ENCODE data around the gene ZNF483. TPM values are rescaled to one million over a fixed set of nuclear protein-coding genes. Genes with fewer than 3 reads are reported as not detected.

The ZNF483 gene
- total RNA-seq (2021; ENCODE audit: unreplicated experiment) (4.8 TPM), Bru-seq, nascent RNA (percentile 50 among the genes with signal in this experiment), BruChase-seq, experiment 1, labeled RNA remaining after a 2-hour chase (percentile 74 among the genes with signal in this experiment), BruChase-seq, experiment 2, labeled RNA remaining after a 6-hour chase (percentile 68 among the genes with signal in this experiment)
- polyA plus RNA-seq (2012; ENCODE audit: insufficient read length) = 0.55 TPM
- long read RNA-seq, partial matches to known transcripts = 0 of 2 reads
- long read RNA-seq, other reads (novel, unspliced or antisense) = 1 of 2 reads

- peak; percentile 96 for ATAC-seq
- CTCF ChIA-PET = no interaction called here
- no TSS peak for BruUV-seq (replicated peaks)
- intact Hi-C loops (cut with micrococcal nuclease; ENCODE audit: unreplicated experiment) = no loop called here
- H3K4me3 ChIP-seq (ENCODE audit: low read depth in 2 of 2, low read length in 2 of 2) = peak within 1 kb of the TSS; percentile 83 to 86
- POLR2A ChIA-PET = interaction anchor here (0.7 to 0.8 kb wide), 2 partner anchors 75 to 179 kb away, joined by 3 to 10 read pairs; no protein-coding TSS in a partner anchor
- no peaks in the 10 kb centered on the region for H3K27me3 ChIP-seq (ENCODE audit: control insufficient read depth, insufficient read depth, low read length)
- no peaks in the 10 kb centered on the region for H3K36me3 ChIP-seq (ENCODE audit: control insufficient read depth, insufficient read depth, low read length)
- peak; percentile 32 for DNase-seq (ENCODE audit: low read depth, low spot score)
- TF ChIP-seq POLR2AphosphoS5 (IDR thresholded peaks at IDR 0.05; ENCODE audit: low read depth, low read length) (peak; percentile 46; the same call in 1 of the 2 replicates), SIN3A (IDR thresholded peaks at IDR 0.05; ENCODE audit: borderline replicate concordance, insufficient read depth, low read depth, low read length) (no peak)
- in situ Hi-C loops (cut with HindIII; ENCODE audit: low pct_unique_long_range_greater_than_20kb, low sequenced_read_pairs) = no loop called here
- H3K27ac ChIP-seq (ENCODE audit: low read length) = peak within 1 kb of the TSS; percentile 68
- no peaks in the 10 kb centered on the region for H3K9me3 ChIP-seq (ENCODE audit: control insufficient read depth, insufficient read depth, low read depth, low read length)
- no peaks in the 10 kb centered on the region for H3K4me1 ChIP-seq (ENCODE audit: control insufficient read depth, insufficient read depth, low read length)
Measured at GRCh38 chr9:111525056-111525977, at the start of gene ZNF483. Gene ZNF483, plus strand, starts transcription at chr9:111525179. Its CDS starts 2,217 bp downstream, at chr9:111527396.

GRCh38 chr9:111475195-111475594 lies 49.8 kb upstream of the ZNF483 start:
- BruUV-seq (replicated peaks) = no TSS peak
- TF ChIP-seq SIN3A (IDR thresholded peaks at IDR 0.05; ENCODE audit: borderline replicate concordance, insufficient read depth, low read depth, low read length) (no peak), POLR2AphosphoS5 (IDR thresholded peaks at IDR 0.05; ENCODE audit: low read depth, low read length) (no peak), TCF7L2 (IDR thresholded peaks at IDR 0.05; ENCODE audit: low read depth, low read length) (no peak), REST (IDR thresholded peaks at IDR 0.05; ENCODE audit: insufficient read depth in 1 of 2, low read depth in 2 of 2, low read length in 1 of 2) (no peak), CTCF (IDR thresholded peaks at IDR 0.05) (no peak)
- no peaks in the 10 kb centered on the region for H3K9me3 ChIP-seq (ENCODE audit: control insufficient read depth, insufficient read depth, low read depth, low read length)
- H3K4me3 ChIP-seq (ENCODE audit: low read depth in 2 of 2, low read length in 2 of 2) = no peak overlapping the region
- CTCF ChIA-PET = interaction anchor here (1.0 kb wide), 1 partner anchor 9 kb away, joined by 5 read pairs; no protein-coding TSS in a partner anchor
- no peaks in the 10 kb centered on the region for H3K4me1 ChIP-seq (ENCODE audit: control insufficient read depth, insufficient read depth, low read length)
- in situ Hi-C loops (cut with HindIII; ENCODE audit: low pct_unique_long_range_greater_than_20kb, low sequenced_read_pairs) = no loop called here
- intact Hi-C loops (cut with micrococcal nuclease; ENCODE audit: unreplicated experiment) = no loop called here
- POLR2A ChIA-PET = no interaction called here
- DNase-seq (ENCODE audit: low read depth, low spot score) = no peak
- no peaks in the 10 kb centered on the region for H3K36me3 ChIP-seq (ENCODE audit: control insufficient read depth, insufficient read depth, low read length)
- ATAC-seq = no peak
- no peak overlapping the region for H3K27ac ChIP-seq (ENCODE audit: low read length)
- no peaks in the 10 kb centered on the region for H3K27me3 ChIP-seq (ENCODE audit: control insufficient read depth, insufficient read depth, low read length)
